RPMI8226 (cell line): ENCODE data around the gene OR51V1.
"Not testable (repeated sequence)": the region's sequence is repeated elsewhere in the genome, so short reads cannot be mapped to it uniquely, and the experiment has no call there.

Experiments used
- DNase-seq: peaks from one replicate; pipeline ENCODE4 v3.0.0-alpha.2; 2015

The OR51V1 gene, protein sequence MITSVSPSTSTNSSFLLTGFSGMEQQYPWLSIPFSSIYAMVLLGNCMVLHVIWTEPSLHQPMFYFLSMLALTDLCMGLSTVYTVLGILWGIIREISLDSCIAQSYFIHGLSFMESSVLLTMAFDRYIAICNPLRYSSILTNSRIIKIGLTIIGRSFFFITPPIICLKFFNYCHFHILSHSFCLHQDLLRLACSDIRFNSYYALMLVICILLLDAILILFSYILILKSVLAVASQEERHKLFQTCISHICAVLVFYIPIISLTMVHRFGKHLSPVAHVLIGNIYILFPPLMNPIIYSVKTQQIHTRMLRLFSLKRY

DNA sequence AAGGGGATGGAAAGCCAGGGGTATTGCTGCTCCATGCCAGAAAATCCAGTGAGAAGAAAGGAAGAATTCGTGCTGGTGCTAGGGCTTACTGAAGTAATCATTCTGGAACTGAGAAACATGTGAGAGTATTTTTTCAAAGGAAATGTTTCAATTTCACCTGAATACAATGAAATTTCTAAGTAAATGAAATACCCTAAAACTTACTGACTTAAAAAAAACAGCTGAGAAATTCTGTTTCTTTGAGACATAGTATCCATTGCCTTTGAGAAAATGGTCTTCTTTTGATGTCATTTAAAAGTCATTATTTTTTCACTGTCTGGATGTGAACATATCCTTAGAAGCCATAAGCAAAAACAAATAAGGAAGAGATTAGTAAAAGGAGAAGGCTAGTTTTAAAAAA lies at the start of gene OR51V1:
TSS of gene OR51V1 (minus strand) at position 101 of the 400 bp plus-strand sequence. CDS start at position 101, 0 bp downstream.
- no peak for DNase-seq

DNA sequence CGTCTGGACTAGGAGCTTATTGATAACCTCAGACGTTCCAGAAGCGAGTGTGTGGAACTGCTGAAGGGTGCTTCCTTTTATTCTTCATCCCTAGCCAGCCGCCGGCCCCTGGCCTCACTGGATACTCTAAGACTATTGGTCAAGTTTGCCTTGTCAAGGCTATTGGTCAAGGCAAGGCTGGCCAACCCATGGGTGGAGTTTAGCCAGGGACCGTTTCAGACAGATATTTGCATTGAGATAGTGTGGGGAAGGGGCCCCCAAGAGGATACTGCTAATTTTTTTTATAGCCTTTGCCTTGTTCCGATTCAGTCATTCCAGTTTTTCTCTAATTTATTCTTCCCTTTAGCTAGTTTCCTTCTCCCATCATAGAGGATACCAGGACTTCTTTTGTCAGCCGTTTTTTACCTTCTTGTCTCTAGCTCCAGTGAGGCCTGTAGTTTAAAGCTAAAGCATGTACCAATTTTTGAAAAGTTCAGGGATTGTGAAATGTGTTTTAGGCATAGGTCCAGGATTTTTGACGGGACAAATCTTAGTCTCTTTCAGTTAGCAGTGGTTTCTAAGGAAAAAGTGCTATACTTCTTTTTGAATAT lies 49.4 kb upstream of the OR51V1 start, which contains the start of gene HBG1:
TSS of gene HBG1 (minus strand) at position 51 of the 590 bp plus-strand sequence. CDS start 53 bp downstream, outside the sequence.
- DNase-seq: not testable (repeated sequence)

DNA sequence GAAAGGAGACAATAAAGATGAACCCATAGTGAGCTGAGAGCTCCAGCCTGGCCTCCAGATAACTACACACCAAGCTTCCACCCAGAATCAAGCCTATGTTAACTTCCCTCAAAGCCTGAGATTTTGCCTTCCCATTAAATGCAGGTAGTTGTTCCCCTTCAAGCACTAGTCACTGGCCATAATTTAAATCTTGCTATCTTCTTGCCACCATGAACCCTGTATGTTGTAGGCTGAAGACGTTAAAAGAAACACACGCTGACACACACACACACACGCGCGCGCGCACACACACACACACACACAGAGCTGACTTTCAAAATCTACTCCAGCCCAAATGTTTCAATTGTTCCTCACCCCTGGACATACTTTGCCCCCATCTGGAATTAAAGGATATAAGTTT lies 48.0 kb upstream of the OR51V1 start:
- not testable (repeated sequence) for DNase-seq

DNA sequence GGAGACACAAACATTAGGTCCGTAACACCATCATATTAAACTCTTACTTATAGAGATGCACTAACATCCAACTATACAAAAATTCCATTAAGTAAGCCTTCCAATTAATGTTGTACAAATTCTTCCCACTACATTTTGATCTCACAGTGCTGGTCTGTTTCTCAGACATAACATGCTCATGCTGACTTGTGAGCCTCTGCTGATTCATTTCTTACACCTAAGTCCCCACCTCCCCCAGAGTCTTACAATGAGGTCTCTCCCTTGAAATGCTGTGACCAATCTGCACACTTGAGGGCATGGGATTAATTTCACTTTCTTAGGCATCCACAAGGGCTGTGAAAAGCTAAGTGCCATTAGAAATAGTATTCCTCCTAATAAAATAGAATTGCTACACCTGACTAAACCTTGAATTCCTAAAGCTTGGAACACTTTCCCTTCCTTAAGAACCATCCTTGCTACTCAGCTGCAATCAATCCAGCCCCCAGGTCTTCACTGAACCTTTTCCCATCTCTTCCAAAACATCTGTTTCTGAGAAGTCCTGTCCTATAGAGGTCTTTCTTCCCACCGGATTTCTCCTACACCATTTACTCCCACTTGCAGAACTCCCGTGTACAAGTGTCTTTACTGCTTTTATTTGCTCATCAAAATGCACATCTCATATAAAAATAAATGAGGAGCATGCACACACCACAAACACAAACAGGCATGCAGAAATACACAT lies 47.1 kb upstream of the OR51V1 start:
- no peak for DNase-seq

DNA sequence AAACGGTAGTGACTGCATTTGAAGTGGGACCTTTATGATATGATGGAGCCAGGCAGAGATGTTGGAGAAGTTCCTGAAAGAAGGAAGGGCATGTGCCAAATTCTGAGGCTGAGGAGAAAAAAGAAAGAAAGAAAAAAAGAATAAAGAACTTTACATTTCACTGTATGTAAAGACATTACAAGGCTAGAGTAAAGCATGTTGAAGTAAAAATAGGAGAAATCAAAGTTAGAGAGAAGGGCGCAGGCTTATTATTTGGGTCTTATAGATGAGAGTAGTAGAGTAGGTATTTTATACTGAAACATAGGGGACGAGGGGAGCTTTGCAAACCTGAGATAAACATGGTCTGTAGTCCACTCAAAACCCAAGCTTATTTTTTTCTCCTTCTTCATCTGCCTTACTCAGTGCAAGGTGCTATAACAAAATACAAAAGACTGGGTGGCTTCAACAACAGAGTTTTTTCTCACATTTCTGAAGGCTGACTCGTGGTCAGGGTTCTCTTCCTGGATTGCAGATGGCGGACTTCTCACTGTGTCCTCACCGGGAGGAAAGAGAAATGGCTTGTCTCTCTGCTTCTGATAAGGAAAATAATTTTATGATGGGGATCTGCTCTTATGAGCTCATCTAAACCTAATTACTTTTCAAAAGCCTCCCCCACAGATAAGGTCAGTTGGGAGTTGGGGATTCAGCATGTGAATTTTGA lies 46.4 kb upstream of the OR51V1 start:
- DNase-seq: no peak

DNA sequence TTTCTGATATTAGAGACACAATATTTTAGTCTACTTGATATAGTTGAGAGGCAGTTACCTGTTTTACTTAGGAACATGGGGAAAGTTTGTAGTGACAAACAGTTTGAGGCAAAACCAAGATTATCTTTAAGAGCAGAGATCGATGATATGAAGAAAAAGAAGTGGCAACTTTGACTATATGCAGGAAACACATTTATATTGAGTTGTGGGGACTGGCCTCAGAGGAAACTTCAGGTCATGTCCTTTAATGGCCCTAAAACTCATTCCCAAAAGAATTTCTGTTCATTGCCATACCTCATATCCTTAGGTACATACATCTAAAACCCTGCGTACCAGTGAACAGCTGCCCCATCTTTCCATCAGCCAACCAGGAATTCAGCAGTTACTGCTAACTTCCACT lies 44.7 kb upstream of the OR51V1 start:
- DNase-seq: no peak

DNA sequence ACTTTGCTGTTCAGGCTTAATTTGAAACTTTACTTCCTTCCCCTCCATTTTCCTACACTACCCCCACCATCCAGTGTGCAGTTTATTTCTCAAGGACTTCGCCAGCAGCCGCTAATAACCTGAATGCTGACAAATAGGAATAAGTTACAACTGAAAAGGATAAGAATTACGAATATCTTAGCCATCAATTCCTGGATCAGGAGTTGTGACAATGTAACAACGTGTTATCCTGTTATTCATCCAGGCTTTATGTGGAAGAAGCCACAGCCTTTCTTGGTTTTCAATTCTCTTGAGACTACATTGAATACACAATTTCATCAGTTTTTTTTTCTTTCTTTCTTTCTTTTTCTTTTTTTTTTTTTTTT lies 43.3 kb upstream of the OR51V1 start:
- no peak for DNase-seq

DNA sequence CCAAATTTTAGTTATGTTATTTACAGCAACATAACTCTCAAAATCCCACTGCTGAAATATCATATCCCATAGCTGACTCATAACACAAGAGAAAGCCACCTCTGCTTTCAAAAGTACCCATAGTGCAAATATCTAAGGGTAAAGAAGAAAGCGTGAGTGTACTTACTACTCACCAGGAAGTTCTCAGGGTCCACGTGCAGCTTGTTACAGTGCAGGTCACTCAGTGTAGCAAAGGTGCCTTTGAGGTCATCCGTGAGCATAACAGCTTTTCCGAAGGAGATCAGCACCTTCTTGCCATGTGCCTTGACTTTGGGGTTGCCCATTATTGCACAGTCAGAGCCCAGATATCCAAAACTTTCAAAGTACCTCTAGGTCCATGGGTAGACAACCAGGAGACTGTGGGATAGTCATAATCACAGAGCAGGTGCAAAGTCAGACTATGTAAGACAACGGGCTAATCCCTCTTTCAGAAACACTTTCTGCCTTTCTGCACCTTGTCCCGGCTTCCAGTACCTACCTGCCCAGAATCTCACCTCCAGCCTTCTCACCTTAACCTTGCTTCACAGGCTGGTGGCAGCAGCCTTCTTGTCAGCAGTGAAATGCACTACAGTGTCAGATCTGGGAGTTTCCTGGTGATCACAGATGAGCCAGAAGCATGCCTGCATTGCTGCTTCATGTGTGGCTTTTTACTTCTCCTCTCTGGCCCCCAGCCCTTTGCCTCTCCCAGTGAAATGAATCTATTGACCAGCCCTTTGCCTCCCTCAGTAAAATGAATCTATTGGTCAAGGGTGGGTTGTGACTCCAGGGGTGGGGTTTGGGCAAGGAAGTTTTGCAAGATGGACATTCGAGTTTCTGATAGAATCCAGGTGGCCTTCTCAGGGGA lies 42.7 kb upstream of the OR51V1 start:
- peak; percentile 23 for DNase-seq

DNA sequence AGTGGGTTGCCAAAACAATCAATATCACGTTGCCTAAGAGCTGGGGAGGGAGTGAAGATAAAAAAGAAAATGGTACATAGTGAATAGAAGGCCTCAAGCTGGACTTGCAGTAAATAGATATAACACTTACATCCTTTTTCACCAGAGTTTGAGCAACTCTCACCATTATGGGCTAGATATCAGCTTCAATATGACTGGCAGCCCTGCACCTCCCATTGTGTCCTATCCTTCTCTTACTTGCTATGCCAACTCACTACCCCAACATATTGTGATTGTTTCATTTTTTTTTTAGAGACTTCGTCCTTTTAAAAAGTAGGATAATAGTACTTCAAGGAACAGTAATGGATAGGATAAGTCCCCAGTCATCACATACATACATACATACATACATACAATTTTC lies 41.7 kb upstream of the OR51V1 start:
- DNase-seq: no peak

DNA sequence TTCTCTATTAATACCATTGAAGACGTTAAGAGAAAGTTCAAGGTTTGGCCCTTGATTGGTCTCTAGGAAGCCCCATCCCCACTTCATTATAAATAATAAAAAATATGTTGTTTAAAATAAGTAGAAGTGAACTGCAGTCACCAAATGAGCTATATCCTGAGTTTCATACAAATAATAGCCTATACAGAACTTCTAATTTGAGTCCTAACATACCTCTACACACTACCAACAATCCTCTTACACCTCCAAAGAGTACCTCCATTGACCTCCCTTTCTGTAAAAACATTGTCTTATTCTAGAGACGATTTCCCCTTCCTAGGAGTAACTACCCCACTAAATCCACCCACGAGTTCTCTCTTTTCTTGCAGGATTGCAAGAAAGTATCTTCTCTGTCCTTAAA lies 41.0 kb upstream of the OR51V1 start:
- no peak for DNase-seq

DNA sequence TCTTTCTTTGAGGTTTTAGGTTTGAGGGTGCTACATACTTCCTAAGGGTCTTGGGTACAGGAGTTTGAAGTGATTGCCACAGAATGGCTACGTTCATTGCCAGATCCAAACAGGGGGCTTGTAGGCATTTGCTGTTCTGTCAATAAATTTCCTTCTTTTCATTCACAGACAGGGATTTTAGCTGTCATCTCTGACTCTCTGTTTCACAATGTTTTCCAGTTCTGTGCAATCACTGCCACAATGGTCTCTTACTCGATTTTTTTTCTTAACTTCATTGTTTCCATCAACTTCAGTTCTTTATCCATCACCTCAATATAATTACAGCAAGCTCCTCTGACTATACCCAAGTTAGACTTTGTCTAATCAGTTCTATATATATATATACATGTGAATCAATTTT lies 40.0 kb upstream of the OR51V1 start:
- DNase-seq: no peak

DNA sequence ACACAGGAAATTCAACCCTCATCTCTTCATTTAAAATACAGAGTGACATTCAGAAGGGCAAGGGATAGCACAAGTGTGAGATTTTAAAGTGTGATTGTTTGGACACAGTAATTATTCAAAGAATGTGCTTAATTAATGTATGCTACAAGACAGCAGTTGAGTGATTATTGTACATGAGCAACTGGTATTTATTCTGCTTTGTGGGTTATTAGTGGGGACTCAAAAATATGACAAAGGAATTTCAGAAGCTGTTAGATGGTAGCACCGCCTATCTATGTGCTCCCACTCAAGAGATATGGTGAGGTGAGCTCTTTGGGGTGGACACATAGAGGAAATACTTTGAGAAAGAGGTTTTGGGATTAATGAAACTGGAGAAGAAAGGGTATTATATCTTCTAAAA lies 39.6 kb upstream of the OR51V1 start:
- no peak for DNase-seq

DNA sequence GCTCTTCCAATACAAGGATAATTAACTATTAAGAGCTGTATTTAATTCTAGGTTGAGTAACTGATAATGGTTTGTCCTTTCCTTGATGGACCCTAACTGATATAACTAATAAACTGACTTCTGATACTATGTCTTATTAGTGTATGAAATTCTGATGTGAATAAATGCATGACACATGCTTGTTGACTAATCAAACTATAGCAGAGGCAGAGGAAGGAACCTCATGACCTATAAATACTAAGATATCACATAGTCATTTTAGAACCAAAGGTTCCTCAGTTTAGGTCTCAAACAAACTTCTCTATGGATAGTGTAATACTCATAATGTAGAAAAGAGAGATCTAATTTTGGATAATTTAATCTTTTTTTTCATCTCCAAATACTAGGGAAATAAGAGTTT lies 38.6 kb upstream of the OR51V1 start:
- DNase-seq: no peak

DNA sequence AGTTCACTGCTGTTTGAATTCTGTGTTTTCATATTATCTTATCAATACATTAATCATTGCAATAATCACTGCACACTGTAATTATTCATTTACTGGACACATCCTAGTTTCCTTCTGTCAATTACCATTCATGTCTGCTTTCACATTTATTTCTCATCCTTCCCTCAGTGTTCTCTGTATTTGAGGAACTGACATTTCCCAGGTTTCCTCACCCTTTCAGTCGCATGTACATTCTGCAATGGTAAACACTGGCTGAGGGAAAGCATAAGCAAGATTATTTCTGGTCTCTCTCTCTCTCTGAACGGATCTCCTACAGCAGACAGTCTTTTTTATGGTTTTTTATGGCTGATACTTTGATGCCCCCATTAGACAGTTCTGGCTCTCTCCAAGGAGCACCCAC lies 38.0 kb upstream of the OR51V1 start:
- no peak for DNase-seq

DNA sequence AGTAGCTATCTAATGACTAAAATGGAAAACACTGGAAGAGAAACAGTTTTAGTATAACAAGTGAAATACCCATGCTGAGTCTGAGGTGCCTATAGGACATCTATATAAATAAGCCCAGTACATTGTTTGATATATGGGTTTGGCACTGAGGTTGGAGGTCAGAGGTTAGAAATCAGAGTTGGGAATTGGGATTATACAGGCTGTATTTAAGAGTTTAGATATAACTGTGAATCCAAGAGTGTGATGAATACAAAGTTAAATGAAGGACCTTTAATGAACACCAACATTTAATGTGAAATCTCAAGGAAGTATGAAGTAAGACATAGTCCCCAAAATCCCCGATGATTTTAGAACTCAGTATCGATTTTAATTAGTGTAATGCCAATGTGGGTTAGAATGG lies 36.9 kb upstream of the OR51V1 start:
- DNase-seq: no peak

DNA sequence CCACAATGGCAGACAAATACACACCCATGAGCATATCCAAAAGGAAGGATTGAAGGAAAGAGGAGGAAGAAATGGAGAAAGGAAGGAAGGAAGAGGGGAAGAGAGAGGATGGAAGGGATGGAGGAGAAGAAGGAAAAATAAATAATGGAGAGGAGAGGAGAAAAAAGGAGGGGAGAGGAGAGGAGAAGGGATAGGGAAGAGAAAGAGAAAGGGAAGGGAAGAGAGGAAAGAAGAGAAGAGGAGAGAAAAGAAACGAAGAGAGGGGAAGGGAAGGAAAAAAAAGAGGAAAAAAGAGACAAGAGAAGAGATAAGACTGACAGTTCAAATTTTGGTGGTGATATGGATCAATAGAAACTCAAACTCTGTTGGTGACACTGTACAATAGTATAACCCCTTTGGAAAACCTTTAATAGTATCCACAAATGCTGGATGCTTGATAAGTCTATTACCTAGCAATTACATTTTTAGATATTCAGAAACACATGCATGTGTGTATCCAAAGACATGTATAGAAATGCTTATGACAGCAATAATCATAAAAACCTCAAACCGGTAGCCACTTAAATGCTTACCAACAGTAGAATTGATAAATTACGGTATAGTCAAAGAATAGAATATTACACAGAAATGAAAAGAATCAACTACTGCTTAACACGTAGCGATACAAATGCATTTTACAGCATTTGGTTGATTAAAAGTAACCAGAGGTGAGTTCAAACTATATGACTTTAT lies 35.0 kb upstream of the OR51V1 start:
- no peak for DNase-seq

DNA sequence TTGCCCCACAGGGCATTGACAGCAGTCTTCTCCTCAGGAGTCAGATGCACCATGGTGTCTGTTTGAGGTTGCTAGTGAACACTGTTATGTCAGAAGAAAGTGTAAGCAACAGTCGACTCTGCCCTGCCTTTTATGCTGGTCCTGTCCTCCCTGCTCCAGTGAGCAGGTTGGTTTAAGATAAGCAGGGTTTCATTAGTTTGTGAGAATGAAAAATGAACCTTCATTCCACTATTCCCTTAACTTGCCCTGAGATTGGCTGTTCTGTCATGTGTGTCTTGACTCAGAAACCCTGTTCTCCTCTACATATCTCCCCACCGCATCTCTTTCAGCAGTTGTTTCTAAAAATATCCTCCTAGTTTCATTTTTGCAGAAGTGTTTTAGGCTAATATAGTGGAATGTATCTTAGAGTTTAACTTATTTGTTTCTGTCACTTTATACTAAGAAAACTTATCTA lies 33.9 kb upstream of the OR51V1 start, which contains the start of gene HBD:
TSS of gene HBD (minus strand) at position 103 of the 454 bp plus-strand sequence. CDS start at position 53, 50 bp downstream.
- peak; percentile 10 for DNase-seq

DNA sequence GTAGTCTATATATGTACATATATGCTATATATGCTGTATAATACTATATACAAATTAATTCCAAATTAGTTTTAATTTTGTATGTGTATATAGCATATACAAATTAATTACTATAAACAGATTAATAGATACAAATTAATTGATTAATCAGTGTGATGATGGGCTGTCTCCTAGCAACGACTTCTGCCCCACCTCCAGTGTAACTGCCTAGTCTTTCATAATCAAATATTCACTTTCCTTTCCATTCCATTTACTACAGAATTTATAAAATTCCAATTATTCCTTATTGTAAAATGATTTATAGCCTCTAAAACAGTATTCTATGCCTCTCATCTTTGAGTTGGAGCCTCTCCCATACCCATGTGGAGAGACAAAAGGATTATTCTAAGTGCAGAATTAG lies 32.8 kb upstream of the OR51V1 start:
- no peak for DNase-seq

DNA sequence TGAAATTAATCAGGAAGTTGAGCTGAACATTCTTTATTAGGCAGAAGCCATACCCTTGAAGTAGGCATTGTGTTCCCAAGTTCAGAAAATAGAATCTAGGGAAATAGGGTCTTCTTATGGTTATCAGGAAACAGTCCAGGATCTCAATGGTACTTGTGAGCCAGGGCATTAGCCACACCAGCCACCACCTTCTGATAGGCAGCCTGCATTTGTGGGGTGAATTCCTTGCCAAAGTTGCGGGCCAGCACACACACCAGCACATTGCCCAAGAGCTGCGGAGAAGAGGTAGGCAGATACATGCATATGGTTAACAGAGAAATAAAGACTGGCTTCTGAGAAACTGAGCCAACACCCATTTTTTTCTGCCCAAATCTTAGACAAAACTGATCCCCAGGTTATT lies 32.3 kb upstream of the OR51V1 start:
- DNase-seq: no peak

DNA sequence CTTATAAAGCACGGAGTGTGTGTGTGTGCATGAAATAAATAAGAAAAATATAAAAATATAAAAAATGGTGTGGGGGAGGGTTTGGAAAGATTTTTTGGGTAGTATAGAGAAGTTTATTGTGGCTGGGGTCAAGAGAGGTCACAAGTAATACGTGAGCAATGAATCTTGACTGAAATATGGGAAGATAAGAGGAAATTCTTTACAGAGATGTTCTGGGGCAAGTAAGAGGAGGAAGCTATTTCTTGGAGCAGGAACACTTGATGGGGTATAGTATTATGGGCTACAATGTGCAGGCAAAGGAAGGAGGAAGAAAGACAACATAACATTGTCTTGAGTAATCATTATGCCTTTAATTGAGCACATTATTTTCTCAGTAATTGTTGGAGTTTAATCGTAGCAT lies 31.7 kb upstream of the OR51V1 start:
- DNase-seq: no peak

DNA sequence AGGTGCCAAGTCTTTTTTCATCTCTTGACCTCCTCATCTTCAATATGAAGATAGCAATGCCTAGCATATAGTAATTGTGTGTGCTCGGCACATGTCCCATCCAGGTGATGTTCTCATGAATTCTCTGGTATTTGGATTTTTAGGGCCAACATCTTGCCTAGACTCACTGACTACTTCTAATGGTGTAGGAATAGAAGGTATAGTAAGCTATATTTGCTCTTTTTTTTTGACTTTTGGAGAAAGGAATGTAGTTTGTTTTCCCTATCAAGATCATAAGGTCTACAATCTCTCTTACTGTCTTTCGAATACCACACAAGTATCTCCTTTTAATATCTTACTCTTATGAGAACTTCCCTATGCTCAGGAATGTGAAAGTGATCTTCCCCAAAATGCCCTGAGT lies 30.6 kb upstream of the OR51V1 start:
- no peak for DNase-seq

DNA sequence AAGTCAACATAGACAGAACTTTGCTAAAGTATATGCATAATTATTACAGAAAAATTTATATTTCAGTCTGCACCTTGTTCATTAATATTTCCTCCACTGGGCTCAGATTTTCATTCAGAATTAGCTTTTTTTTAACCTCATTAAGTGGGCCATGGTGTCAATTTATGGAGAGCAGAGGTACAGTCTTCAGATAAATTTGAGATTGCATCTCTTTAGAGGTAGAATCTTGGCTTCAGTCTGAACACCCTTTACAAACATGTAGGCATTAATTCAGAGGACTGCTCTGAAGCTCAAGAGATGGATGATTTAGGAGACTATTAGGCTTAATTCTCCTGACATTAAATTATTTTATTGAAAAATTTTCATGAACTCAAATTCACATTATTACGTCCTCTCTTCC lies 29.8 kb upstream of the OR51V1 start:
- no peak for DNase-seq
